ENCODE data around the gene VRK3.

GRCh38 chr19:49973987-49974386, 51.2 kb downstream of the VRK3 start:
- no peak for TF ChIP-seq POLR2A (IDR thresholded peaks at IDR 0.05)
- TF ChIP-seq POLR2AphosphoS5 (IDR thresholded peaks at IDR 0.05) = peak in 1 of 2 donors; percentile 27
- no peak for TF ChIP-seq CTCF (IDR thresholded peaks at IDR 0.05)

All from upper lobe of left lung (tissue), 4 donors.